ENCODE measurements around the gene ENTR1.

Gene ENTR1

GRCh38 chr9:136372561-136373299 is 37.7 kb downstream of the ENTR1 start:
- TF ChIP-seq, protein P1, sequence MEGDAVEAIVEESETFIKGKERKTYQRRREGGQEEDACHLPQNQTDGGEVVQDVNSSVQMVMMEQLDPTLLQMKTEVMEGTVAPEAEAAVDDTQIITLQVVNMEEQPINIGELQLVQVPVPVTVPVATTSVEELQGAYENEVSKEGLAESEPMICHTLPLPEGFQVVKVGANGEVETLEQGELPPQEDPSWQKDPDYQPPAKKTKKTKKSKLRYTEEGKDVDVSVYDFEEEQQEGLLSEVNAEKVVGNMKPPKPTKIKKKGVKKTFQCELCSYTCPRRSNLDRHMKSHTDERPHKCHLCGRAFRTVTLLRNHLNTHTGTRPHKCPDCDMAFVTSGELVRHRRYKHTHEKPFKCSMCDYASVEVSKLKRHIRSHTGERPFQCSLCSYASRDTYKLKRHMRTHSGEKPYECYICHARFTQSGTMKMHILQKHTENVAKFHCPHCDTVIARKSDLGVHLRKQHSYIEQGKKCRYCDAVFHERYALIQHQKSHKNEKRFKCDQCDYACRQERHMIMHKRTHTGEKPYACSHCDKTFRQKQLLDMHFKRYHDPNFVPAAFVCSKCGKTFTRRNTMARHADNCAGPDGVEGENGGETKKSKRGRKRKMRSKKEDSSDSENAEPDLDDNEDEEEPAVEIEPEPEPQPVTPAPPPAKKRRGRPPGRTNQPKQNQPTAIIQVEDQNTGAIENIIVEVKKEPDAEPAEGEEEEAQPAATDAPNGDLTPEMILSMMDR (IDR thresholded peaks at IDR 0.05): no peak
- H3K4me1 ChIP-seq: peaks cover 7% of the 10 kb centered on the region
- no peak overlapping the region for H3K9ac ChIP-seq
- no peaks in the 10 kb centered on the region for H3K79me2 ChIP-seq
- no peaks in the 10 kb centered on the region for H3K27me3 ChIP-seq (ENCODE audit: control insufficient read depth, insufficient read depth, low read length)
- no peak overlapping the region for H2AFZ ChIP-seq
- H3K36me3 ChIP-seq (ENCODE audit: control insufficient read depth, insufficient read depth, low read length): no peaks in the 10 kb centered on the region
- H3K27ac ChIP-seq: peak overlapping the region; percentile 36
- no peaks in the 10 kb centered on the region for H3K9me3 ChIP-seq (ENCODE audit: control insufficient read depth, low read length)
- H3K4me2 ChIP-seq (ENCODE audit: low read length): no peak overlapping the region
- no peak overlapping the region for H3K4me3 ChIP-seq (ENCODE audit: low read depth, low read length)

- Histone ChIP-seq H2AFZ (no peak overlapping the region), H3K27me3 (ENCODE audit: control insufficient read depth, insufficient read depth, low read length) (no peaks in the 10 kb centered on the region), H3K9ac (no peak overlapping the region), H3K4me1 (peaks cover 7% of the 10 kb centered on the region), H3K9me3 (ENCODE audit: control insufficient read depth, low read length) (no peaks in the 10 kb centered on the region), H3K27ac (peak overlapping the region; percentile 36), H3K36me3 (ENCODE audit: control insufficient read depth, insufficient read depth, low read length) (no peaks in the 10 kb centered on the region), H3K79me2 (no peaks in the 10 kb centered on the region), H3K4me2 (ENCODE audit: low read length) (no peak overlapping the region), H3K4me3 (ENCODE audit: low read depth, low read length) (no peak overlapping the region)
- TF ChIP-seq, protein P1 (IDR thresholded peaks at IDR 0.05): no peak
These were observed 38.4 kb downstream of the ENTR1 start for GRCh38 chr9:136372006-136372405.

DNA sequence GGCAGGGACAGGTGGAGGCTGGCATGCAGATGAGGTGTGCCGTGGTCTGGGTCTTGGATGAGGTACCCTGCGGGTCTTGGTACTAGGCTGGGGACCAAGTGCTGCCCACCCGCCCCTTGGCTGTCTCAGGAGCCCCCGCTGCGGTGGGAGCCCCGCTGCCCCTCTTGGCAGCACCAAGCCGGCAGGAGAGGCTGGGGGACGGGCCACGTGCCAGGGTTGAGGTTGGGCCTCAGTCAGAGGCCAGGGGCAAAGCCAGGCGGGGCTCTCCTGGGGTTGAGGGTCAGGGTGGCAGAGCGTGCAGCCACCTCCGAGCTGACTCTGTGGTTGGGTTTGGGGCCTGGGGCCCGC is 38.9 kb downstream of the ENTR1 start:
- no peaks in the 10 kb centered on the region for H3K27me3 ChIP-seq (ENCODE audit: control insufficient read depth, insufficient read depth, low read length)
- TF ChIP-seq, protein P1 (IDR thresholded peaks at IDR 0.05): no peak

DNA sequence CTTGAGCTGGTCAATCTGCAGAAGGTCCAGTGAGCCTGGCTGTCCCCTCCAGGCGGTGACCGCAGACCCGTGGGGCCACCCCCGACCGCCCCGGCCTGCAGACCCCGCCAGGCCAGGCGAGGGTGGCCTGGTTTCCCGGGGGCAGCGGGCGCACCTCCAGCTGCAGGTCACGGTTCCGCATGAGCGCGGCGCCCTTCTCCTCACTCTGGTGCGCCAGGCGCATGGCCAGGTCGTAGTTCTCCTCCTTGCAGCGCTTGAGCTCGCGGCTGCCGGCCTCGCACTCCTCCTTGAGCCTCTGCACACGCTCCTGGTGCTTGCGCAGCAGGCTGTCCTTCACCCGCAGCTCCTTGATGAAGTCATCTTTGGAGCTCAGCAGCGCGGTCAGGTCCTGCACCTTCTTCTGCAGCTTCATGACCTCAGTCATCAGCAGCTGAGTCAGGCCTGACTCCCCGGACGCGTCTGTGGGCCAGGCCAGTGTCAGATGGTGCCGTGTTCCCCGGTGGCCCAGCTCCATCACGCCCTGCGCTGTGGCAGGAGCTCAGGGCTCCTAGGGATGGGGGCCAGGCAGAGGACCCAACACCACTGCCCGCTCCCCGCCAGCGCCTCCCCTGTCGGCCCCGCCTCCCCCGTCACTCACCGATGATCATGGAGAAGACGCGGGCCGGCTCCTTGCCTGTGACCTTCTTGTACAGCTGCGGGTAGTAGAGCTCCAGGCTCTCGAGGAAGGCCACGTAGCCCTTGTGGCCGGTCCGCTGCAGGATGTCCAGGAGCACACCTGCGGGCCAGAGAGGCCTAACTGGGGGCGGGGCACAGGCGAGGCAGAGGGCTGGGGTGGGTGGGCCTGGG is 39.5 kb downstream of the ENTR1 start:
- TF ChIP-seq, protein P1 (IDR thresholded peaks at IDR 0.05): no peak
- H3K4me2 ChIP-seq (ENCODE audit: low read length): no peak overlapping the region
- H3K79me2 ChIP-seq: no peaks in the 10 kb centered on the region
- no peaks in the 10 kb centered on the region for H3K9me3 ChIP-seq (ENCODE audit: control insufficient read depth, low read length)
- peak overlapping the region; percentile 75 for H3K27ac ChIP-seq
- H3K4me1 ChIP-seq: peaks cover 7% of the 10 kb centered on the region
- no peak overlapping the region for H3K4me3 ChIP-seq (ENCODE audit: low read depth, low read length)
- H3K27me3 ChIP-seq (ENCODE audit: control insufficient read depth, insufficient read depth, low read length): no peaks in the 10 kb centered on the region
- no peaks in the 10 kb centered on the region for H3K36me3 ChIP-seq (ENCODE audit: control insufficient read depth, insufficient read depth, low read length)
- no peak overlapping the region for H3K9ac ChIP-seq
- H2AFZ ChIP-seq: peak overlapping the region; percentile 77

More for the DNA sequence above, 38.9 kb downstream of the ENTR1 start:
- no peaks in the 10 kb centered on the region for H3K79me2 ChIP-seq
- no peak overlapping the region for H3K4me2 ChIP-seq (ENCODE audit: low read length)
- no peaks in the 10 kb centered on the region for H3K36me3 ChIP-seq (ENCODE audit: control insufficient read depth, insufficient read depth, low read length)
- H3K9me3 ChIP-seq (ENCODE audit: control insufficient read depth, low read length): no peaks in the 10 kb centered on the region
- H2AFZ ChIP-seq: no peak overlapping the region
- H3K27ac ChIP-seq: no peak overlapping the region
- peaks cover 7% of the 10 kb centered on the region for H3K4me1 ChIP-seq
- H3K4me3 ChIP-seq (ENCODE audit: low read depth, low read length): no peak overlapping the region
- no peak overlapping the region for H3K9ac ChIP-seq
